HCT116 (cell line): ENCODE data around the gene MFSD6.

ENCODE experiments used
- CEBPB ChIP-seq: IDR thresholded peaks from 2 replicates; pipeline ENCODE4 v1.6.1; 2012; ENCODE audit warnings: low read depth
- CTCF ChIP-seq, 3 experiments: fragments of 200-600 bp in 1 of 3; sonication (generic) in 1 of 3; IDR thresholded peaks in 2 of 3; conservative IDR thresholded peaks in 1 of 3; 2 replicates each; pipeline ENCODE4 v1.5.1; 2012 to 2017; ENCODE audit warnings: low read depth in 2 of 3, low read length in 2 of 3, antibody characterized with exemption in 1 of 3, borderline replicate concordance in 1 of 3, control low read depth in 1 of 3, mild to moderate bottlenecking in 1 of 3, mixed read lengths in 1 of 3, mixed run types in 1 of 3, moderate library complexity in 1 of 3; ENCODE audit not compliant: insufficient read depth in 1 of 3
- EZH2 ChIP-seq: fragments of 200-600 bp; sonication (generic); IDR thresholded peaks from 2 replicates; pipeline ENCODE4 v1.6.1; 2017; ENCODE audit warnings: antibody characterized with exemption, mixed run types
- JUND ChIP-seq: IDR thresholded peaks from 2 replicates; pipeline ENCODE4 v1.6.1; 2012
- MAX ChIP-seq: IDR thresholded peaks from 2 replicates; pipeline ENCODE4 v1.6.1; 2012
- POLR2A ChIP-seq: IDR thresholded peaks from 2 replicates; pipeline ENCODE4 v1.7.0; 2011; ENCODE audit warnings: borderline replicate concordance; ENCODE audit not compliant: insufficient read depth, insufficient read length; ENCODE audit errors: extremely low read depth
- POLR2AphosphoS5 ChIP-seq: IDR thresholded peaks from 2 replicates; pipeline ENCODE4 v1.6.1; 2011; ENCODE audit warnings: mild to moderate bottlenecking, low read depth, low read length, moderate library complexity
- SRF ChIP-seq: IDR thresholded peaks from 2 replicates; pipeline ENCODE4 v1.6.1; 2012; ENCODE audit warnings: low read depth

- no peak for TF ChIP-seq EZH2
- TF ChIP-seq MAX, result no peak
- TF ChIP-seq POLR2AphosphoS5, result no peak
- TF ChIP-seq CEBPB, result no peak
- TF ChIP-seq JUND, result no peak
- no peak for TF ChIP-seq CTCF (IDR thresholded peaks at IDR 0.05 in 2 of 3, conservative IDR thresholded peaks at IDR 0.05 in 1 of 3; ENCODE audit: borderline replicate concordance in 1 of 3, insufficient read depth in 1 of 3, low read depth in 2 of 3, low read length in 2 of 3)
- no peak for TF ChIP-seq POLR2A
- TF ChIP-seq SRF, result no peak
These were observed 47.4 kb downstream of the MFSD6 start for GRCh38 chr2:190455358-190456095.
